OCI-M2 (cell line): ENCODE results near the gene PCDHGA2.
"Not testable (repeated sequence)": the region's sequence is repeated elsewhere in the genome, so short reads cannot be mapped to it uniquely, and the experiment has no call there.

Experiments
- DNase-seq: peaks from one replicate; lab custom pipeline; 2025; ENCODE audit not compliant: unreplicated experiment; lab: John Stamatoyannopoulos, UW

Gene PCDHGA2

DNA sequence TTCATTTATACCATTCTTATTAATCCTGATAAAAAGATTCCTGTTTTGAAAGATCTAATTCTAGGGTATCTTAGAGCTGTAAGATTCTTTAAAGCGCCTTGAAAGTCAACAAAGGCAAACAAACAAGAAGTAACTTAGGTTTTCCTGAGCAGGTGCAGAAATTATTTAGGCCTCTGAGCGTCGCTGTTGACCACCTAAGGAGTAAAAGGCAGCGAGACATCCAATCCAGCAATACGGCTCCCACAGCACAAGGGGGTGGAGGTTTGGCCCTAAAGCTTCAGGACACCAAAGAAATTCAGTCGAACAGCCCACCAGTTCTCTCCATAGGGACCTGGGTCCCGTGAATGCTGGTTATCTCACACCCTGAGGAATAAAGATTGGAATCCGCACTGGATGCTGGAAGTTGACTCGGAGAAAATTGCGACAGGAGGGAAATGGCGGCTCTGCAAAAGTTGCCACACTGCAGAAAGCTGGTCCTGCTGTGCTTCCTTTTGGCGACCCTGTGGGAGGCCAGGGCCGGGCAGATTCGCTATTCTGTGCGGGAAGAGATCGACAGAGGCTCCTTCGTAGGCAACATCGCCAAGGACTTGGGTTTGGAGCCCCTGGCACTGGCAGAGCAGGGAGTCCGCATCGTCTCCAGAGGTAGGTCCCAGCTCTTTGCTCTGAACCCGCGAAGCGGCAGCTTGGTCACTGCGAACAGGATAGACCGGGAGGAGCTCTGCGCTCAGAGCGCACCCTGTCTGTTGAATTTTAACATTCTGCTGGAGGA lies at the start of gene PCDHGA2:
Gene PCDHGA2 (plus strand): TSS at position 223 of the 769 bp plus-strand sequence.
- no peak for DNase-seq

- peak; percentile 31 for DNase-seq
These were observed 40.2 kb upstream of the PCDHGA2 start for GRCh38 chr5:141298376-141298775.

GRCh38 chr5:141303756-141304155 lies 34.8 kb upstream of the PCDHGA2 start, which contains the start of gene SLC25A2:
Gene SLC25A2, minus strand, starts transcription at chr5:141304049. Its CDS starts 184 bp downstream, at chr5:141303865.
- DNase-seq = no peak

DNA sequence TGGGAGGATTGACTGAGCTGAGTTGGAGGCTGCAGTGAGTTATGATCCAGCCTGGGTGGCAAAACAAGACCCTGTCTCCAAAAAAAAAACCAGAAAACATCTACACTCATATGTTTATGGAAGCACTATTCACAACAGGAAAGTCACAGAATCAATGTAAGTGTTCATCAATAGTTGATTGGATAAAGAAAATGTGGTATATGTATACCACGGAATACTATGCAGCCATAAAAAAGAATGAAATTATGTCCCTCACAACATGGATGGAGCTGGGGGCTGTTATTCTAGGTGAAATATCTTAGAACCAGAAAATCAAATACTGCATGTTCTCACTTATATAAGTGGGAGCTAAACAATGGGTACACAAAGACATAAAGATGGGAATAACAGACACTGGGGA lies 31.9 kb upstream of the PCDHGA2 start:
- DNase-seq = no peak

DNA sequence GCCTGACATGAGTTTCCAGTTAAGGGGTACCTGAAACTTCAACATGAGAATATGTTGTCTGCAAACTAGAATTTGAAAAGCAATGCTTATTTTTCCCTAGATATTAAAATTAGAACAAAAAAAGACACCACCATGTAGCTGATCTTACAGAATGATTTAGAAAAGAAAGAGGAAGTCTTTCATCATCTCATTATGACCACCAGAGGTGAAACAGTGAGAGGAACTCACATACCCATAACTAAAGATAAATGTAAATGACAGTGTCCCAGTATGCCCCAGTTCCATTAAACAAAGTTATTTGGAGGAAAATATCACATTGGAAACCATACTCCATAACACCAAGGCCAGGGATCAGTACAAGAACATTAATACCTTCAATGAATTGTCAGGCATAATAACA lies 24.8 kb upstream of the PCDHGA2 start:
- DNase-seq = no peak

DNA sequence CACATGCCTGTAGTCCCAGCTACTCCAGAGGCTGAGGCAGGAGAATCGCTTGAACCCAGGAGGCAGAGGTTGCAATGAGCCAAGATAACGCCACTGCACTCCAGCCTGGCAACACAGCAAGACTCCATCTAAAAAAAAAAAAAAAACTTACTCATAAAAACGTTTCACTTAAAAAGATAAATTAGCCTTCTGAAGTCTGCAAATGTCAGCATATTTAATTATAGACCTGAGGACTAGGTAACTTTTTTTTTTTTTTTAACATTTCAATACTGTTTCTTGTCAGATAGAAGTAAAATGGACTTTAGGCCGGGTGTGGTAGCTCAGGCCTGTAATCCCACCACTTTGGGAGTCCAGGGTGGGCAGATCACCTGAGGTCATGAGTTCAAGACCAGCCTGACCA lies 21.6 kb upstream of the PCDHGA2 start:
- DNase-seq = not testable (repeated sequence)

GRCh38 chr5:141319202-141319601 lies 19.4 kb upstream of the PCDHGA2 start:
- no peak for DNase-seq

- no peak for DNase-seq
These were observed 18.9 kb upstream of the PCDHGA2 start for GRCh38 chr5:141319699-141320098.

- DNase-seq = peak; percentile 71
These were observed 18.1 kb upstream of the PCDHGA2 start, which contains the start of gene TAF7 for GRCh38 chr5:141320225-141321169. Gene TAF7, minus strand, starts transcription at chr5:141320784. Its CDS starts 740 bp downstream, at chr5:141320044.

DNA sequence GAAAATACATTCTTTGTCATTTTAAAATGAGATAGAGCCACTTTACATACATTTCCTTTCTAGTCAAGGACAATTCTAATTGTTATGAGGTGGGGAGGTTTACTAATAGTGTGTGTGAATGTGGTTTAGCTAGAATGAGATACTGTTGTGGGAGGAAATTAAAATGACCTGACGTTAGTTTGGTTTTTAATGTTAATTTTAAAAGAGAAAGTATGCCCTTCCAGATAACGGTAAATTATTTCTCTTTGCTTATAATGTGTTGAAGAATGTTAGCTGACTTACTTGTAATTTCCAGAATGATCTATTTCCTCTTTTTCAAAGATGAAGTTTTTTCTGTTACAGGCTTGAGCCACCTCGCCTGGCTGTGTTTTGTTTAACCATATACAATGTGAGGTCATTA lies 16.3 kb upstream of the PCDHGA2 start:
- no peak for DNase-seq

DNA sequence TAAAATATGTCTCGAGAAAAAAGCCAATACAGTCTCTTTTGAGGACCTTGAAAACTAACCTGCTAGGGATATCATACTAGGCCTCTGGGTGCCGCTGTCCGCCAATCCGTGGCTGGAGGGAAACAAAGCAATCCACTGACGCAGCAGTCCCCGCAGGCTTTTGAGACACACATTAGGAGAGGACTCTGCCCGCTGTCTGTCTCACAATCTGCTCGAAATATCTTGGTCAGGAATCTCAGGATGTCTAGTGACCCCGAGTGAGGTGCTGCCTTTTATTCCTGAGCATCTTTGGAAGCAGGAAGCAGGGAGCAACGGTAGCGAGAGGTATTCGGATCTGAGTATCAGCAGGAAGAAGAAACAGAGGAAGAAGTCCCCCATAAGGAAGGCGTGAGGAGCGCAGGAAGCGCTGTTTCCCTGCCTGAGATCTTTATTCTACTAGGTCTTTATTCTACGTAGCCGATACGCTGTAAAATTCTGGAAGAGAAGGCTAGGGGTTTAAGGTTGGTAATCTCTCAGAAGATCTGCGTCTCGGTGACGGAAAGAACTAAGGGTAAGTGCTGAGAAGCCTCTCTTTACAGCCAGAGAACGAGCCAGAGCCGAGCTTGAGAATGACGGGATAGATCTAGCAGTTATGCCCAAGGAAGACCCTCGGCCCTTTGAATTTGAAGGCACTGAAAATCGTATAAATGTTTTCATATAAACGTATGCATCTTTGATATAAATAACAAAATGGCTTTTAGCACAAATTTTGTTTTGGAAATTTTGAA lies 12.3 kb upstream of the PCDHGA2 start:
- DNase-seq = no peak

DNA sequence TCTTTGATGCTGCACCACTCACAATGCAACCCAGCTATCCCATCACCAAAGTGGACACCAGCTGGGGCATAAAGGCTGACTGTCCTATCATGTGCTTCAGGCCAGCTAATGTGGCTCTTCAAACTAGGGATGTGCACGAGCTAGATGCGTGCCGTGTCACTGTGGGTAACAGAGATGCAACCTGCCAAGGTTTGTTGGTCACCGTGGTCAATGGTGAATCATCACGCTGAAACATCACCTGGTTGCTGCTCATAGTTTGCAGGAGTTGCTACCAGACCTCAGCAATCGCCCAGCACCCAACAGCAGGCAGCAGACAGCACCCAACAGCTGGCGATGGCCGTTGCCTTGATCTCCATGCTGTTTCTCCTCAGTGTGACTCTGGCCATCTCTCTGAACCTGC lies 10.3 kb upstream of the PCDHGA2 start:
- no peak for DNase-seq

DNA sequence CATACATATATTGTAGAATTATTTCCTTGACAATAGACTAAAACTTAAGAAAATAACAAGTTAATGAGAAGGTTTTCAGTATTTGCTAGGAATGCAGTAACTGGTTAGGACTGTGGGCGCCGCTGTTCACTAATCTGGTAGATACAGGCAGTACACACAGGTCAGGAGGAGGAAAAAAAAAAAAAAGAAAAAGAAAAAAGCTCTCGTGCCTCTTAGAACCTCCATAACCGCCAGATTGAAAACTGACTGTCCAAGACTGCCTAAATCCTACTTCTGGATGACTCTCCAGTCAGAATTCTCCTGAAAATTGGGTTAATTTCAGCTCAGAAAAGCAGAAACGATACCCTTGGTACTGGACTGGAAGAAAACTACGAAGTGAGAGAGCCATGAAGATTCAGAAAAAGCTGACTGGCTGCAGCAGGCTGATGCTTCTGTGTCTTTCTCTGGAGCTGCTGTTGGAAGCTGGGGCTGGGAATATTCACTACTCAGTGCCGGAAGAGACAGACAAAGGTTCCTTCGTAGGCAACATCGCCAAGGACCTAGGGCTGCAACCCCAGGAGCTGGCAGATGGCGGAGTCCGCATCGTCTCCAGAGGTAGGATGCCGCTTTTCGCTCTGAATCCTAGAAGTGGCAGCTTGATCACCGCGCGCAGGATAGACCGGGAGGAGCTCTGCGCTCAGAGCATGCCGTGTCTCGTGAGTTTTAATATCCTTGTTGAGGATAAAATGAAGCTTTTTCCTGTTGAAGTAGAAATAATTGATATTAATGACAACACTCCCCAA lies 8.1 kb upstream of the PCDHGA2 start, which contains the start of gene PCDHGA1:
Gene PCDHGA1 (plus strand): TSS at position 216 of the 782 bp plus-strand sequence.
- no peak for DNase-seq

GRCh38 chr5:141332571-141332970 lies 6.0 kb upstream of the PCDHGA2 start:
- not testable (repeated sequence) for DNase-seq

GRCh38 chr5:141340781-141341354 lies 2.3 kb downstream of the PCDHGA2 start:
- DNase-seq = not testable (repeated sequence)

GRCh38 chr5:141342773-141343172 lies 4.2 kb downstream of the PCDHGA2 start:
- no peak for DNase-seq

DNA sequence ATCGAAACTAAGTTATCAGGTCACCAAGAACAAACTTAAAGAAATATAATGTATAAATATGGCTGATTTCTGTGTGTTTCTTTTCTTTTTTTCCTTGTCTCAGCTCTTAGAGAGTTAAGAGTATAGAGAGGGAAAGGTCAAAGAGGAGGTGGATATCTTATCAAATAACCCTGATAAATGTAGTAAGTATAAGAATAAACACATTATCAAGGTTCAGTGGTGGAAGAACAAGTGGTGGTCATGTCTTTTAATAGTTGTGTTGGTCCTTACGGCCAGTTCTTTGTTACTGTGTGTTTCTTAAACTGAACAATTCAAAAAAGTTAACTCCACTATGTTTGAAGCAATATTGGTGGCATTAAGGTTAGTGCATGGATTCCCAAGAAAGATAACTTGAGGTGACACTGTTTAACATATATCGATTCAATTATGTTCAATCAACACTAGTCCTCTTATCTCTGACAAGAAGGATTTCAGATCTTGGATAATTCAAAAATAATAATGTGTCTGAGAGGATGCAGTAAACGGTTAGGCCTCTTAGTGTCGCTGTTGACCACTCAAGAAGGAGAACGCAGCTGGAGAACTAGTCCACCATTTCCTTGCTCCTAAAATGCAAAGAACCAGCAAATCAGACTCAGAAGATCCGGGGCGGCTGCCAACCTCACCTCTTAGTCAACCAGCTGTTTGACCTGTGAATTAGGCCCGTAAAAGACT lies 4.8 kb downstream of the PCDHGA2 start, which contains the start of gene PCDHGA3:
Gene PCDHGA3 (plus strand): TSS at position 588 of the 711 bp plus-strand sequence. CDS start 205 bp downstream, outside the sequence.
- DNase-seq = no peak

GRCh38 chr5:141343953-141344463 lies 5.4 kb downstream of the PCDHGA2 start:
- DNase-seq = no peak

GRCh38 chr5:141345327-141345726 lies 6.8 kb downstream of the PCDHGA2 start:
- DNase-seq = no peak
